Glutamatergic neuron (in vitro differentiated cells): Measurements from ENCODE around the gene PTPN14. TPM values are rescaled to one million over a fixed set of nuclear protein-coding genes. Genes with fewer than 3 reads are reported as not detected.

ENCODE experiments used
- DNase-seq: peaks from one replicate; pipeline ENCODE4 v3.0.0; 2022
- H3K27ac Mint-ChIP-seq: one replicate; pipeline ENCODE4 v1.8.0; 2020; ENCODE audit warnings: mild to moderate bottlenecking, mixed read lengths, inconsistent platforms; ENCODE audit not compliant: unreplicated experiment
- H3K27me3 Mint-ChIP-seq: one replicate; pipeline ENCODE4 v1.8.0; 2020; ENCODE audit warnings: mild to moderate bottlenecking, moderate library complexity, mixed read lengths, inconsistent platforms; ENCODE audit not compliant: unreplicated experiment
- H3K36me3 Mint-ChIP-seq: one replicate; pipeline ENCODE4 v1.8.0; 2020; ENCODE audit warnings: mild to moderate bottlenecking, mixed read lengths, inconsistent platforms; ENCODE audit not compliant: unreplicated experiment
- H3K4me1 Mint-ChIP-seq: one replicate; pipeline ENCODE4 v1.8.0; 2020; ENCODE audit warnings: mild to moderate bottlenecking, low read depth, mixed read lengths, inconsistent platforms; ENCODE audit not compliant: unreplicated experiment
- H3K4me3 Mint-ChIP-seq: one replicate; pipeline ENCODE4 v1.8.0; 2020; ENCODE audit warnings: mild to moderate bottlenecking, mixed read lengths, inconsistent platforms; ENCODE audit not compliant: unreplicated experiment
- H3K9me3 Mint-ChIP-seq: one replicate; pipeline ENCODE4 v1.8.0; 2020; ENCODE audit warnings: mild to moderate bottlenecking, moderate library complexity, mixed read lengths, inconsistent platforms; ENCODE audit not compliant: unreplicated experiment
- CTCF ChIP-seq: fragments of 200-600 bp; sonication (generic); IDR thresholded peaks from one replicate; pipeline ENCODE4 v1.5.0; 2021; ENCODE audit not compliant: partially characterized antibody, unreplicated experiment
- total RNA-seq: library from RNA; stranded (reverse); fragmentation: NEBNext Ultra II Directional; extraction: Animal tissue kit (Norgen Biotek cat#: 25700); gene quantifications from one replicate; pipeline ENCODE4 v1.2.1, GENCODE V29; 2021; ENCODE audit not compliant: unreplicated experiment

The PTPN14 gene
- total RNA-seq, 1 donor from 2014 or later = 1.7 TPM

DNA sequence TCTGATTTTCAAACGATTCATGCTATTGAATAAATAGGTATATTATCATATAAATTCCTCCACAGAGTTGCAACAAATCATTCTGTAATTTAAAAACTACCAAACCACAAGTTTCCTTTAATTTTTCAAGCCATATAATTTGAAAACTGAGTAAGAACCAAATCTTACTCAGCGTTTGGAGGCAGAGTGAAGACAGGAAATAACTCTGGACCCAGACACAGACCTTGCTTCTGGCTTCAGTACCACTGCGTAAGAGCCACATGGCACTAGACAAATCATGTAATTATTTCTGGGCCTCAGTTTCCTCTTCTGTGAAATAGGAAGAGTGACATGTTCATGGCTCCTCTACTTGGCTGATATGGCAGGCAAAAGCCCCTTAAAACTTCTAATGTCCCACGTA lies 188.0 kb downstream of the PTPN14 start:
- Mint-ChIP-seq H3K27ac (no peak overlapping the region), H3K36me3 (no peaks in the 10 kb centered on the region), H3K4me1 (peaks cover 25% of the 10 kb centered on the region), H3K9me3 (peaks cover 10% of the 10 kb centered on the region), H3K27me3 (peaks cover 8% of the 10 kb centered on the region), H3K4me3 (no peak overlapping the region)
- no peak for DNase-seq
- TF ChIP-seq CTCF = no peak

DNA sequence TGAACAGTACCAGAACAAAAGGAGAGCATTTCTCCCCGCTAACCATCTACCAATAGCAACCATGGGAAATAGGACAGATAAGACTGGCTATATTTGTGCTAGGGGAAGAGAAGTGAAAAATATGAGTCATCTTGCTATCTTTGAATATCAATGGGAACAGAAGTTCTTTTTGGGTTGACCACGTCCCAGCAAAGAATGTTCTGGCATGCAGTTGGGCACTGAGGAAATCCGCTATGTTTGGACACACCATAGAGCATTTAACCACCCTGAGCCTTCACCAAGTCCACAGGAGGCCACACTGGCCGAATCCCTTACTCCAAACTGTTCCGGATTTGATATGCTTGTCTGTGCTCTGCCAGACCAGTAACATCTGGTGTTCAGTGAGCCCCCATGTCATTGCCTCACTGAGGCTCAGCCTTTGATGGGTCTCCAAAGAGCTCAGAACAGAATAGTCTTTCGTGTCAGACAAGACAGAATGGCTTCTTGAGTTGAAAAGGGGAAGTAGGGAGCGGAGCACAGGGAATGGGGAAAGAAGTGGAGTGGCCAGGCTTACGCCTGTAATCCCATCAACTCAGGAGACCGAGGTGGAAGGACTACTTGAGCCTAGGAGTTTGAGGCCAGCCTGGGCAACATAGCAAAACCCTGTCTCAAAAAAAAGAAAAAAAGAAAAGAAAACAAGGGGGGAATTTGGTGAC lies 189.1 kb downstream of the PTPN14 start:
- no peak for TF ChIP-seq CTCF
- Mint-ChIP-seq H3K4me3 (no peak overlapping the region), H3K9me3 (peaks cover 10% of the 10 kb centered on the region), H3K4me1 (peaks cover 25% of the 10 kb centered on the region), H3K27me3 (peaks cover 8% of the 10 kb centered on the region), H3K27ac (no peak overlapping the region), H3K36me3 (no peaks in the 10 kb centered on the region)
- no peak for DNase-seq

- Mint-ChIP-seq H3K4me3 (no peak overlapping the region), H3K36me3 (no peaks in the 10 kb centered on the region), H3K27ac (no peak overlapping the region), H3K27me3 (peaks cover 8% of the 10 kb centered on the region), H3K4me1 (peaks cover 25% of the 10 kb centered on the region), H3K9me3 (peaks cover 10% of the 10 kb centered on the region)
- TF ChIP-seq CTCF = no peak
- DNase-seq = no peak
Observed at GRCh38 chr1:214361636-214362035, 189.8 kb downstream of the PTPN14 start.

GRCh38 chr1:214360525-214361164 lies 190.8 kb downstream of the PTPN14 start:
- Mint-ChIP-seq H3K36me3 (no peaks in the 10 kb centered on the region), H3K4me1 (peaks cover 20% of the 10 kb centered on the region), H3K27me3 (peaks cover 8% of the 10 kb centered on the region), H3K9me3 (peaks cover 10% of the 10 kb centered on the region), H3K4me3 (no peak overlapping the region), H3K27ac (no peak overlapping the region)
- TF ChIP-seq CTCF = no peak
- no peak for DNase-seq

DNA sequence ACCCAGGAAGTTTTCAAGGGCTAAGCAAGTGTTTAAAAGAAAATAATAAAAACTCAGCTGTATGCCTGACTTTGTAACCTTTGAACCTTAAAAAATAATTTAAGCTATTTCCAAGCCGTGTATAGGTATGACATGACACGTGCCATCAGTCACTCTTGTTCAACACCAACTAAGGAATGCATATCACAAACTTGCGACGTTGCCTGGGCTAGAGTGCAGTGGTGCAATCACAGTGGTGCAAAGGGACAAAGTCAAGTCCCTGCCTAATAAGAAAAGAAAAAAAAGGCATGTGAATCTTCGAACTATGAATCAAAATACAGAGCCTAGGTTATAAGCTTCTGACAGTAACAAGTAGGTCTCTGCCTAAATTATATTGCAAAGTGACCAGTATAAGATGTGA lies 191.3 kb downstream of the PTPN14 start:
- no peak for DNase-seq
- H3K4me1 Mint-ChIP-seq = peaks cover 18% of the 10 kb centered on the region
- H3K27ac Mint-ChIP-seq = no peak overlapping the region
- peaks cover 10% of the 10 kb centered on the region for H3K9me3 Mint-ChIP-seq
- H3K36me3 Mint-ChIP-seq = no peaks in the 10 kb centered on the region
- no peak for TF ChIP-seq CTCF
- H3K27me3 Mint-ChIP-seq = peaks cover 8% of the 10 kb centered on the region
- H3K4me3 Mint-ChIP-seq = no peak overlapping the region
